Fibroblast of lung (primary cell): Measurements from ENCODE around the gene FSTL4.

Experiments used
- EZH2 ChIP-seq: IDR thresholded peaks from 2 replicates; pipeline ENCODE4 v1.5.1; 2012; ENCODE audit warnings: low read length, control low read depth, mild to moderate bottlenecking; ENCODE audit errors: missing control alignments
- TF ChIP-seq, protein P1 (sequence below), 2 donors: IDR thresholded peaks in 1 of 2; conservative IDR thresholded peaks in 1 of 2; 1 replicate in 1 of 2; 2 replicates in 1 of 2; pipeline ENCODE4 v1.5.1; 2011 to 2012; ENCODE audit warnings: low read length in 2 of 2, control low read depth in 1 of 2, inconsistent platforms in 1 of 2, low read depth in 1 of 2, mild to moderate bottlenecking in 1 of 2

DNA sequence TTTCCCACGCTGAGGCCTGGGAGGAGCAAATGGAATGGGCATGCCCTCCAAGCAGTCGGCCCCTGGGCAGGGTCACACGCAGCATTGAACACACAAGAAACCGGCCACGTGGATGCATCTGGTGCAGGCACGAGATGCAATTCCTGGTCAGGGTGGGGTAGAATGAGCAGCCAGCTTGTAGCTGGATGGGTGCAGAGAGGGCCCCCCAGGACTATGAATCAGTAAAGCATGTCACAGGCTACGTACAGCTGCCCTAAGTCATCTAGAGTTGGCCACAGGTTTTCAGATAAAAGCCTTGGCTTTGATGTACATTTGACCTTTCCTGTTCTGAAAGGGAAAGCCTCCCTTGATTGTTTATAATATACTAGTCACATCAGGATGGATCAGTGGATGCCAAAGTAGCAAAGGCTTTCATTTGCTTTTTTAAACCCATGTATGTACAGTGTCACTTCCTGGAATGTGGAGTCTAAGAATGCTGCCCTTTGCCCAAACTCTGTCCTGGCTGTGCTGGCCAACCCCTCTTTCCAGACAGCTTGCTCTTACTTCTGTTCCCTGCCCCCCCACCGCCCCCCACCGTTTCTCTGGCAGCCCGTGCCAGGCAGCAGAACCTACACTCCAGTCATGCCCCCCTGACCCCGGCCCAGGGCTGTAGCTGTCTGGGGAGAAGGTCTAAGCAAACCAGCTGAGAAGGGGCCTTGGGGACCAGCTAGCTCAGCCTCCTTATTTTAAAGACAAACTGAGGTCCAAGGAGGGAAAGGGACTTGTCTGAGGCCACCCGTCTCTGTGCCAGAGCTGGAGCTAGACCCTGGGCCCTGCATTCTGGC, 391.3 kb downstream of the FSTL4 start:
- TF ChIP-seq, protein P1, sequence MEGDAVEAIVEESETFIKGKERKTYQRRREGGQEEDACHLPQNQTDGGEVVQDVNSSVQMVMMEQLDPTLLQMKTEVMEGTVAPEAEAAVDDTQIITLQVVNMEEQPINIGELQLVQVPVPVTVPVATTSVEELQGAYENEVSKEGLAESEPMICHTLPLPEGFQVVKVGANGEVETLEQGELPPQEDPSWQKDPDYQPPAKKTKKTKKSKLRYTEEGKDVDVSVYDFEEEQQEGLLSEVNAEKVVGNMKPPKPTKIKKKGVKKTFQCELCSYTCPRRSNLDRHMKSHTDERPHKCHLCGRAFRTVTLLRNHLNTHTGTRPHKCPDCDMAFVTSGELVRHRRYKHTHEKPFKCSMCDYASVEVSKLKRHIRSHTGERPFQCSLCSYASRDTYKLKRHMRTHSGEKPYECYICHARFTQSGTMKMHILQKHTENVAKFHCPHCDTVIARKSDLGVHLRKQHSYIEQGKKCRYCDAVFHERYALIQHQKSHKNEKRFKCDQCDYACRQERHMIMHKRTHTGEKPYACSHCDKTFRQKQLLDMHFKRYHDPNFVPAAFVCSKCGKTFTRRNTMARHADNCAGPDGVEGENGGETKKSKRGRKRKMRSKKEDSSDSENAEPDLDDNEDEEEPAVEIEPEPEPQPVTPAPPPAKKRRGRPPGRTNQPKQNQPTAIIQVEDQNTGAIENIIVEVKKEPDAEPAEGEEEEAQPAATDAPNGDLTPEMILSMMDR (conservative IDR thresholded peaks at IDR 0.05 in 1 of 2, IDR thresholded peaks at IDR 0.05 in 1 of 2; ENCODE audit: low read depth in 1 of 2, low read length in 2 of 2): no peak
- no peak for TF ChIP-seq EZH2
